Activated CD8-positive, alpha-beta memory T cell treated with anti-CD3 and anti-CD28 coated beads, Interleukin-2, amount 50 U/mL, for 1 hour (primary cell): ENCODE results near the gene WRAP73.
A peak's percentile ranks its signal among the peaks of the same experiment; 100 is the strongest.

Experiments used
- DNase-seq: peaks from one replicate; pipeline ENCODE4 v3.0.0-alpha.2; 2020; ENCODE audit errors: extremely low read depth

Gene WRAP73

GRCh38 chr1:3614755-3615742 lies 34.9 kb downstream of the WRAP73 start:
- DNase-seq = no peak

DNA sequence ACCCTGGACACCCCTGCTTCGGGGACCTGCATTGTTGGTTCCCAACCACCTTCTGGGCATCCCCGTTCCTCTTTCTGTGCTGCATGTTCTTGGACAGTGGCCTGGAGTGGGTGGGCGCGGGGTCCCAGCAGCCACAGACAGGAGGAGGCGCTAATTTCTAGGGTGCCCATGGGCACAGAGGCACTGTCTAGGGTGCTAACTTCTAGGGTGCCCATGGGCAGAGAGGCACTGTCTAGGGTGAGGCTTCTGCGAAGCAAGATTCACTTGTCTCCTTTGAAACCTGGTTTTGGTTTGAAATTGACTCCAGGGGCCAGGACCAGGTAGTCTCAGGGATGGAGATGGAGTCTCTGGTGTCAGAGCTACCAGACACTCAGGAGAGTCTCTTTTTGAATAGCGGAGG lies 37.8 kb downstream of the WRAP73 start:
- no peak for DNase-seq

GRCh38 chr1:3611170-3612019 lies 38.5 kb downstream of the WRAP73 start, which contains the start of gene MEGF6:
Gene MEGF6, minus strand, starts transcription at chr1:3611508. Its CDS starts 240 bp downstream, at chr1:3611268.
- DNase-seq = peak; percentile 45

DNA sequence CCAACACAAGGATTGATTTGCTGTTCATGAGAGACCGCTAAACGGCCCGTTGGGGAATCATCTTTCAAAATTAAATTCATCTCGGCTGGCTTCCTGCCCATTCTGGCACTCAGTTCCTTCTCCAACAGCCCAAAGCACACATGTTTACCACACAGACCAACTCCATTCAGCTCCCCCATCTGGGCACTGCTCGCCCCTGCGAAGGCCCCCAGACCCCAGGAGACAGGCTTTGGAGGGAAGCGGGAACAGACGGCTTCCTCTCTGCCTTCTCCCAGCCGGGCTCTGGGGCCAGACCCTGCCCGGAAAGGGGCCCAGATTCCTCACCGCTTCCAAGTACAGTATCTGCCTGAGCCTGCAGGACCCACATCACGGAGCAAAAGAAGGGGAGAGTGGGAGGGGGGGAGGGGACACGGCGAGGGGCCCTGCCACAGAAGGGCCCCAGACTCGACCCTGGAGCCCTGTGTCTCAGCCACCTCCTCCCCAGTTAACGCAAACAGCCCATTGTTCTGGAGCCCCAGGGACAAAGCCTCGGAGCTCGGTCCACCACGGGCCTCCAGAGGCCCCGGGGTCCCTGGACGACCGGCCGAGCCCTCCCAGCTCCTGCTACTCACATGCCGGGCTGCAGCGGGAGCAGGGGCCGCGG lies 39.3 kb downstream of the WRAP73 start:
- DNase-seq = no peak

DNA sequence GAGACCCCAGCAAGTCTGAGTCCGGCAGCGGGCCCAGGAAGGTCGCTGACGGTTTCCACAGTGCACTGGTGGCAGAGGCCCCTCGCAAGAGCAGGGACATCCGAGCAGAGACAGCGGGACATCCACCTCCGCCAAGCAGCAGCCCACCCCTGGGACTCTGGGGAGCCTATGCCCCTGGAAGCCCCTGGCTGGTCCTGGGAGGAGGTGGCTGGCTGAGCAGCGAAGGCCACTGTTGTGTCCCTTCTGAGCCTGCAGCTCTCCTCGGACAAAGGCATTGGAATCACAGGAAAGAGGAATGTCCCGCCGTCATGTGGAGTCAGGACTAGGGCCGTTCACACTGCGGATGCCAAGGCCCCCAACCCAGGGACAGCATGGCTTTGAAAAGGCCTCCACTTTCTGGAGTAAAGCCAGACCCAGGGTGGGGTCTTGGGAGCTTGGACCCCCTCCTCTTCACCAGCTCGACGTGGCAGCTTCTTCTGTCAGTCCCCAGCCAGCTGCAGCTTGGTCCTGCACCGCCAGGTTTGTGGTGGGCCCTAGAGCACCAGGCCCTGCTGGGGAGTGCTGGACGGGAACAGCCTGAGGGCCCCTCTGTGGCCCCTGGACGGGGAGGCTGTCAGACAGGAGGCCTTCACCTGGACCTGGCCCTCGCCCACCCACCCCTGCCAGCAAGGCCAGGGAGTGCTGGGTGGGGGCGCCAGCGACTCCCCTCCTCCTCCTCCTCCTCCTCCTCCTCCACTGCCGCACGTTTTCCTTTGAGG lies 40.0 kb downstream of the WRAP73 start:
- DNase-seq = no peak

- DNase-seq = no peak
These were observed 40.7 kb downstream of the WRAP73 start for GRCh38 chr1:3609016-3609768.

- no peak for DNase-seq
These were observed 41.7 kb downstream of the WRAP73 start for GRCh38 chr1:3608154-3608553.

DNA sequence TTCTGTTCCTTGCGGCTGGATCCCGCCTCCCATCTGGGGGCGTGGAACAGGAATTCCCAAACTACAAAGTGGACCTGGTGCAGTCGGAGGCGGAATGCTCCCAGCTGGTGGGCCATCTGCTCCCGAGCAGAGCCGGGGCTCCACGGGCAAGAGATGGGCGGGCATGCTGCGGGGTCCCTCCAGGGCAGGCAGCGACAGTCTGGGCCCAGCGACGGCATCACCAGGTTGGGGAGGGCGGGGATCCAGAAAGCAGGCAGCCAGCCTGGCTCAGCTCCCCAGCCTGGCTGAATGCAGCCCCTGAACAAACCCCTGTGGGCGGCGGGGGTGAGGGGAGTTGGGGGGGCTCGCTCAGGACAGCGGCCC lies 42.2 kb downstream of the WRAP73 start:
- no peak for DNase-seq

- no peak for DNase-seq
These were observed 42.9 kb downstream of the WRAP73 start for GRCh38 chr1:3606779-3607702.

GRCh38 chr1:3604997-3605823 lies 44.7 kb downstream of the WRAP73 start:
- DNase-seq = no peak

DNA sequence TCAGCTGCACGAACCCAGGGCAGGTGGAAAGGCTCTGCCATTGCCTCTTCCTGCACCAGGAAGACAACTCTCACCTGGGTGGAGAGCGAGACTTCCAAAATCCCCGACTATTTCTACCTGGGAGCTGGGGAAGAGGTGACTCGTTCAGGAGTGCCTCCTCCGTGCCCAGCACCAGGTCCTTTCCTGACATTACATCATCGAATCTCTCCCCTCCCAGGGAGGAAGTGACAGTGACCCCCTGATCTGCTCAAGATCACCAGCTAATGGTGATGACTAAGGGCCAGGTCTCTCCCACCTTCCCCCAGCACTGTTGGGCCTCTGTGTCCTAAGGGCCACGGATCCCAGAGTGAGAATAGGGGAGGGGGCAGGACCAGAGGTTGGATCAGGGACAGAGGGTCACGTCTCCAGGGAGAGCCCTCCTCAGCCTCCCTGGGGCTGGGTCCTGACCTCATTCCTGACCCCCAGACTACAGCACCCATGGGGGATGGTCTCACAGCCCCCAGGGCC lies 45.4 kb downstream of the WRAP73 start:
- DNase-seq = no peak

DNA sequence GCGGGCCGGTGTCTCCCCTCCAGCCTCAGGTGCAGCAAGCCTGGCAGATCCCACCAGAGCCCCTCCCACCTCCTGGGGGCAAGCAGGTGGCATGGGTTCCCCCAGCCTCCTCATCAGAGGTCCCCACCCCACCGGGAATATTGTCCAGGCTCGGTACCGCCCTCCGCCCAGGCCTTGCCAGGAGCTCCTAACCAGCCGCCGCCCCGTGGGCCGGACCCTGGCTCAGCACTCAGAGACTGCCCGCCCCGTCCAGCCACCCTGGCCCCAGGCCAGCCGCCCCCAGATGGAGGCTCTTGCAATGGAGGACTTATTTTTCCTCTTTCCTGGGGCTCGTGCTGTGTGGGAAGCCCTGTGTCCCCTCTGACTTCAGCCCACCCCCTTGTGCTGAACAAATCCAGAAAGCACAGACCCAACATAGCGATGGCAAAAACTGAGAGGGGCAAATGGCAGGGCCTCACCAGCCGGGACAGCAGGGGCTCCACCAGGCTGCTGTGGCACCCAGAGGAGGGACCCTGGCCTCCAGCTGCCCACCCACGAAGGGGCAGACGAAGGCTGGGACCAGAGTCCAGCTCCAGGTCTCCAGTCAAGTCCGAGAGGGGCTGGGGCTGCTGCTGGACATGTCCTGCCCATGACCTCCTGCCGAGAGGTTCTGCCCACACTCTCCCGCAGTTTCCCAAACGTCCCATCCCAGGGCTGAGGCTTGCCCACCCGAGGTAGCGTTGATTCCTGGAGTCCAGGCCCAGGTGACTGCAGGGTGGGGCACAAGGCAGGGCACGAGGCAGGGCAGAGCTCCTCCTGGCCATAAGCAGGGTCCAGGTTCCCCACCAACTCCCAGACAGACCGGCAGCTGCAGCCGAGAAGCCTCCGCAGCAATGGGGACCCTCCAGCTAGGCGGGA lies 46.1 kb downstream of the WRAP73 start:
- DNase-seq = no peak

- no peak for DNase-seq
These were observed 46.7 kb downstream of the WRAP73 start for GRCh38 chr1:3603156-3603555.

DNA sequence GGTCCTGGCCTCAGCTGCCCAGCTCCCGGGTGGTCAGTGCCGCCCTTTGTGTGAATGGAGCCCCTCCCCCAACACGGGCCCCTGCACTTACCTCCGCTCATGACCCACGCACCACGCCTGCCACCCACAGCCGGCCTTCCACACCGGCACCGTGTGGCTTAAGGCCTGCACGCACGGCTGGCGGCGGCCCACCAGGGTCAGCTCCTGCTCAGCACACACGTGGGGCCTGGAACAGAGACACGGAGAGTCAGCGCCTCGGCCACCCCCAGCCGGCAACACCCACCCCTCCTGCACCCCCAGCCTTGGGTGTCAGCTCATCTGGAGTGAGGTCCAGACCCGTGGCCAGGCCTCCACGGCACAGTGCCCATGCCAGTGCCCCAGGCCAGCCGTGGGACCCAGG lies 47.5 kb downstream of the WRAP73 start:
- DNase-seq = no peak

DNA sequence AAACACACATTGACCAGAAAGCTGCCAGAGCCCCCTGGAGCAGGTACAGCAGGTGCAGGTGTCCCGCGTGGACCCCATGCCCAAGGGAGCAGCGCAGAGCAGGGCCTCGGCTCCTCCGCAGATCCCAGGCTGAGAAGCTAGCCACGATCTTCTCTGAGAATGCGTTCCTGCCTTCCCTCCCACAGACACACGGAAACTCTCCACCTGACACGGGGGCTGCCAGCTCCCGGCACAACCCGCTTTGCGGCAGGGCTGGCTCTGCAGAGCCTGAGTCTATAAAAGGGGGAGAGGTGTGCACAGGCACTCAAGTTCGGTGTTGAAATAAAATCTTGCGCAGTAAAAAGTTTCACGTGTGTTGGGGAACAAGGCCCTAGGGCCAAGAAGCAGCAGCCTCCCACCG lies 48.2 kb downstream of the WRAP73 start:
- DNase-seq = no peak

DNA sequence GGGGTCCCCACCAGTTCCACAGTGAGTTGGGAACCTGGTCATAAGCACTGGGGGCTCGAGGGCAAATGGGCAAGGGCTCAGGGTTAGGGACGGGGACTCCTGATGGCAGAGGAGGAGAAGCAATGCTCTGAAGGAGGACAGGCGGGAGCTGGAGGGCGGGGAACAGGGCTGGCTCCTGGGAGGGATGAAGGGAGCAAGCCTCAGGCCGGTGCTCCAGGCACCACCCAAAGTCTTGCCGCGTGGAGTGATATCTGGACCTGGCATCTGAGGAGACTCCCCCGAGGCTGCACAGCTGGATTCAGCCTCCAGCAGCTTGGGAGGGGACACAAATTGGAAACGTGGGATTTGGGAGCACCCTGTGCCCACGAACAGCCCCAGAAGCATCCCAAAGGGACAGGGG lies 49.5 kb downstream of the WRAP73 start:
- no peak for DNase-seq

DNA sequence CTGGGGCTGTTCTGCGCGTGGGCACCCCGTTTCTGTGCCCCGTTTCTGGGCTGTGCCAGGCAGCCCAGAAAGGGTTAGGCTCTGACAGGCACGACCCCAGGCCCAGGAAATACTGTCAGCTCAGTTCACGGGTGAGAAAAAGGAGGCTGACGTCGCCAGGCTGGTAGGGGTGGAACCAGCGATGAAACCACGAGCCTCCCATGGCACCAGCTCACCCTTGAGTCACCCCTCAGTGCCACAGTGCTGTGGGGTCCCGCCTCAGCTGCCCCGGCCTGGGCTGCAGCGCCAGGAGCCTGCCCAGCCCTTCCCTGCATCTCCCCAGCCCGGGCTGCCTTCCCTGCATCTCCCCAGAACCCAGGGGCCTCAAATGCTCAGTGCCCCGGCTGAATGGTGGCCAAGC lies 50.1 kb downstream of the WRAP73 start:
- no peak for DNase-seq
